ENCODE data around the gene PHACTR3. TPM values are rescaled to one million over a fixed set of nuclear protein-coding genes. Genes with fewer than 3 reads are reported as not detected.

PHACTR3 gene
- total RNA-seq, 2 experiments from 2014 or later: not detected

GRCh38 chr20:59650418-59650817, 46.1 kb downstream of the PHACTR3 start:
- peaks cover 9% of the 10 kb centered on the region for H3K27me3 Mint-ChIP-seq

GRCh38 chr20:59652381-59652780, 48.0 kb downstream of the PHACTR3 start:
- no peak overlapping the region for H3K27ac Mint-ChIP-seq

More at GRCh38 chr20:59650418-59650817, 46.1 kb downstream of the PHACTR3 start:
- no peak for TF ChIP-seq CTCF (IDR thresholded peaks at IDR 0.05)
- CTCF ChIA-PET: no interaction called here
- POLR2A ChIA-PET: no interaction called here
- DNase-seq: no peak
- H3K4me3 Mint-ChIP-seq: no peak overlapping the region
- no peaks in the 10 kb centered on the region for H3K4me1 Mint-ChIP-seq (ENCODE audit: low read depth)
- no peaks in the 10 kb centered on the region for H3K36me3 Mint-ChIP-seq (ENCODE audit: low read depth)
- peaks cover 2% of the 10 kb centered on the region for H3K9me3 Mint-ChIP-seq
- H3K27ac Mint-ChIP-seq: no peak overlapping the region
- intact Hi-C loops (cut with micrococcal nuclease): no loop called here
- no peak for ATAC-seq

GRCh38 chr20:59656417-59656816, 52.1 kb downstream of the PHACTR3 start:
- Mint-ChIP-seq H3K4me3 (no peak overlapping the region), H3K4me1 (ENCODE audit: low read depth) (no peaks in the 10 kb centered on the region), H3K27ac (no peak overlapping the region), H3K9me3 (peaks cover 14% of the 10 kb centered on the region), H3K36me3 (ENCODE audit: low read depth) (peaks cover 1% of the 10 kb centered on the region), H3K27me3 (peaks cover 5% of the 10 kb centered on the region)
- ChIA-PET CTCF (no interaction called here), POLR2A (no interaction called here)
- intact Hi-C loops (cut with micrococcal nuclease): no loop called here
- DNase-seq (no peak), ATAC-seq (no peak)
- no peak for TF ChIP-seq CTCF (IDR thresholded peaks at IDR 0.05)

More at GRCh38 chr20:59652381-59652780, 48.0 kb downstream of the PHACTR3 start:
- ChIA-PET POLR2A (no interaction called here), CTCF (no interaction called here)
- no peak for ATAC-seq
- intact Hi-C loops (cut with micrococcal nuclease): no loop called here
- H3K36me3 Mint-ChIP-seq (ENCODE audit: low read depth): no peaks in the 10 kb centered on the region
- no peak overlapping the region for H3K4me3 Mint-ChIP-seq
- no peaks in the 10 kb centered on the region for H3K4me1 Mint-ChIP-seq (ENCODE audit: low read depth)
- DNase-seq: no peak
- H3K9me3 Mint-ChIP-seq: peaks cover 4% of the 10 kb centered on the region
- TF ChIP-seq CTCF (IDR thresholded peaks at IDR 0.05): no peak
- peaks cover 6% of the 10 kb centered on the region for H3K27me3 Mint-ChIP-seq

- CTCF ChIA-PET: no interaction called here
- Mint-ChIP-seq H3K4me3 (no peak overlapping the region), H3K27me3 (peaks cover 5% of the 10 kb centered on the region), H3K27ac (no peak overlapping the region), H3K36me3 (ENCODE audit: low read depth) (peaks cover 1% of the 10 kb centered on the region), H3K4me1 (ENCODE audit: low read depth) (no peaks in the 10 kb centered on the region), H3K9me3 (peaks cover 14% of the 10 kb centered on the region)
- intact Hi-C loops (cut with micrococcal nuclease): no loop called here
- ATAC-seq: no peak
- DNase-seq: no peak
- no peak for TF ChIP-seq CTCF (IDR thresholded peaks at IDR 0.05)
- POLR2A ChIA-PET: no interaction called here
Observed at GRCh38 chr20:59657459-59658046, 53.2 kb downstream of the PHACTR3 start.

GRCh38 chr20:59660471-59660870, 56.1 kb downstream of the PHACTR3 start:
- no peak overlapping the region for H3K4me3 Mint-ChIP-seq
- DNase-seq: no peak
- peaks cover 9% of the 10 kb centered on the region for H3K27me3 Mint-ChIP-seq
- peaks cover 1% of the 10 kb centered on the region for H3K36me3 Mint-ChIP-seq (ENCODE audit: low read depth)
- ChIA-PET POLR2A (no interaction called here), CTCF (no interaction called here)
- ATAC-seq: no peak
- intact Hi-C loops (cut with micrococcal nuclease): no loop called here
- no peak overlapping the region for H3K27ac Mint-ChIP-seq
- peaks cover 14% of the 10 kb centered on the region for H3K9me3 Mint-ChIP-seq
- TF ChIP-seq CTCF (IDR thresholded peaks at IDR 0.05): no peak
- no peaks in the 10 kb centered on the region for H3K4me1 Mint-ChIP-seq (ENCODE audit: low read depth)

Data from activated CD8-positive, alpha-beta T cell treated with anti-CD3 and anti-CD28 coated beads for 36 hours (primary cell).